Neutrophil (primary cell): ENCODE results near the gene ASXL1.
A peak's percentile ranks its signal among the peaks of the same experiment; 100 is the strongest.
"Not testable (repeated sequence)": the region's sequence is repeated elsewhere in the genome, so short reads cannot be mapped to it uniquely, and the experiment has no call there.

Experiments
- H3K27ac ChIP-seq: fragments of 200-600 bp; sonication (generic); 2 replicates; pipeline ENCODE4 v1.5.1; 2016; ENCODE audit warnings: mild to moderate bottlenecking, moderate library complexity
- H3K27me3 ChIP-seq: fragments of 200-600 bp; sonication (generic); 2 replicates; pipeline ENCODE4 v1.6.0; 2016; ENCODE audit warnings: mild to moderate bottlenecking
- H3K36me3 ChIP-seq: fragments of 200-600 bp; sonication (generic); 2 replicates; pipeline ENCODE4 v1.5.1; 2017
- H3K4me1 ChIP-seq, 2 experiments: fragments of 200-600 bp in 1 of 2; sonication (generic) in 1 of 2; 1 replicate in 1 of 2; 2 replicates in 1 of 2; pipeline versions ENCODE4 v1.5.1 to v1.6.1; 2013 to 2016; ENCODE audit warnings: low read depth in 1 of 2, low read length in 1 of 2, mild to moderate bottlenecking in 1 of 2, moderate library complexity in 1 of 2; ENCODE audit not compliant: control insufficient read depth in 1 of 2, insufficient read depth in 1 of 2
- H3K4me3 ChIP-seq, 2 experiments: fragments of 200-600 bp in 1 of 2; sonication (generic) in 1 of 2; 1 replicate in 1 of 2; 2 replicates in 1 of 2; pipeline ENCODE4 v1.5.1; 2013 to 2016; ENCODE audit warnings: low read depth in 1 of 2, low read length in 1 of 2, mild to moderate bottlenecking in 1 of 2, moderate library complexity in 1 of 2
- H3K9me3 ChIP-seq: fragments of 200-600 bp; sonication (generic); 2 replicates; pipeline ENCODE4 v1.5.1; 2016
- CTCF ChIP-seq: fragments of 200-600 bp; sonication (generic); IDR thresholded peaks from 2 replicates; pipeline ENCODE4 v1.5.1; 2016; ENCODE audit warnings: antibody characterized with exemption

ASXL1 gene

GRCh38 chr20:32464401-32465091, 106.4 kb downstream of the ASXL1 start:
- Histone ChIP-seq H3K4me3 (no peak overlapping the region), H3K4me1 (peaks cover 11 to 16% of the 10 kb centered on the region in 2 experiments), H3K27me3 (no peaks in the 10 kb centered on the region), H3K9me3 (no peaks in the 10 kb centered on the region), H3K27ac (peak overlapping the region; percentile 57), H3K36me3 (peaks cover 50% of the 10 kb centered on the region)
- TF ChIP-seq CTCF, result no peak

- Histone ChIP-seq H3K36me3 (peaks cover 46% of the 10 kb centered on the region), H3K27me3 (no peaks in the 10 kb centered on the region)
Observed at GRCh38 chr20:32465092-32465900, 107.2 kb downstream of the ASXL1 start.

GRCh38 chr20:32465901-32466675, 108.0 kb downstream of the ASXL1 start:
- H3K27me3 ChIP-seq, H3K4me3 ChIP-seq, H3K9me3 ChIP-seq: not testable (repeated sequence)
- peak overlapping the region; percentile 57 for H3K27ac ChIP-seq
- H3K4me1 ChIP-seq, result peaks cover 24 to 29% of the 10 kb centered on the region in 2 experiments
- H3K36me3 ChIP-seq, result peaks cover 46% of the 10 kb centered on the region

More at GRCh38 chr20:32465092-32465900, 107.2 kb downstream of the ASXL1 start:
- Histone ChIP-seq H3K4me3 (no peak overlapping the region), H3K4me1 (peaks cover 19 to 23% of the 10 kb centered on the region in 2 experiments), H3K9me3 (no peaks in the 10 kb centered on the region), H3K27ac (peak overlapping the region; percentile 57)
- no peak for TF ChIP-seq CTCF

GRCh38 chr20:32466739-32467505, 108.8 kb downstream of the ASXL1 start:
- H3K9me3 ChIP-seq, result no peaks in the 10 kb centered on the region
- H3K36me3 ChIP-seq, result peaks cover 52% of the 10 kb centered on the region
- peaks cover 24 to 29% of the 10 kb centered on the region in 2 experiments for H3K4me1 ChIP-seq
- peak overlapping the region; percentile 57 for H3K27ac ChIP-seq
- no peaks in the 10 kb centered on the region for H3K27me3 ChIP-seq
- no peak overlapping the region for H3K4me3 ChIP-seq
- no peak for TF ChIP-seq CTCF

- H3K4me3 ChIP-seq, result no peak overlapping the region
- no peak for TF ChIP-seq CTCF
- H3K27me3 ChIP-seq, result no peaks in the 10 kb centered on the region
- H3K4me1 ChIP-seq, result peaks cover 24 to 29% of the 10 kb centered on the region in 2 experiments
- H3K9me3 ChIP-seq, result no peaks in the 10 kb centered on the region
- no peak overlapping the region for H3K27ac ChIP-seq
- H3K36me3 ChIP-seq, result peaks cover 52% of the 10 kb centered on the region
Observed at GRCh38 chr20:32467506-32468312, 109.6 kb downstream of the ASXL1 start.
